GM18858 (cell line): ENCODE results near the gene AIPL1.

Experiments used
- ATAC-seq: cut with Tn5 transposase; IDR thresholded peaks from one replicate; pipeline ENCODE4 v1.9.1; 2021; ENCODE audit not compliant: unreplicated experiment

Gene AIPL1

DNA sequence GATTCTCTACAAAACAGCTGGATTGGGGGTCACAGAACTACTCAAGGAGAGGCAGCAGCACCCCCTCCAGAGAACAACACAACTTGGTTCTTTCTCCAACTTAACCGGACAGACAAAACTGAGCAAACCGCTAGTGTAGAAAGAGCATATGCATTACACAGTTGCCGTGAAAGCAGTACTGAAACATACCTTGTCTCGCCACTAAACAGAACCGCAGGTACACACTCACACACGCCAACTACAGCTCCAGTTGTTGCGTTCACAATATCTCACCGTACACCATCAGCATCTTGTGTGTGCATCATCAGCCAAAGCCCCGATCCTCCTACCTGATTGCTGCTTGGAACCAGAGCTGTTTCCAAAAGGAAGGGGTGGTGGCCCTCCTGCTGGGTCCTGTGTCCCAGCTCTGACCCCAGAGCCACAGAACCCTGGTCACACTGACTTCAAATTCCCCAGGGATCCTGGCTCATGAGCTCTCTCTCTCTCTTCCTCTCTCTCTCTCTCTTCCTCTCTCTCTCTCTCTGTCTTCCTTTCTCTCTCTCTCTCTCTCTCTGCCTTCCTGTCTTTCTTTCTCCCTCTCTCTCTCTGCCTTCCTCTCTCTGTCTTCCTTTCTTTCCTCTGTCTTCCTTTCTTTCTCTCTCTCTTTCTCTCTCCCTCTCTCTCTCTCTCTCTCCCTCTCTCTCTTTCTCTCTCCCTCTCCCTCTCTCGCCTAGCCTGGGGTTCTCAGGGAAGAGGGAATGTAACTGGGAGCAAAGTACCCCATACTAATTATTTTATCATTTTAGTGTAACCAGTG is 17.7 kb upstream of the AIPL1 start:
- no peak for ATAC-seq

DNA sequence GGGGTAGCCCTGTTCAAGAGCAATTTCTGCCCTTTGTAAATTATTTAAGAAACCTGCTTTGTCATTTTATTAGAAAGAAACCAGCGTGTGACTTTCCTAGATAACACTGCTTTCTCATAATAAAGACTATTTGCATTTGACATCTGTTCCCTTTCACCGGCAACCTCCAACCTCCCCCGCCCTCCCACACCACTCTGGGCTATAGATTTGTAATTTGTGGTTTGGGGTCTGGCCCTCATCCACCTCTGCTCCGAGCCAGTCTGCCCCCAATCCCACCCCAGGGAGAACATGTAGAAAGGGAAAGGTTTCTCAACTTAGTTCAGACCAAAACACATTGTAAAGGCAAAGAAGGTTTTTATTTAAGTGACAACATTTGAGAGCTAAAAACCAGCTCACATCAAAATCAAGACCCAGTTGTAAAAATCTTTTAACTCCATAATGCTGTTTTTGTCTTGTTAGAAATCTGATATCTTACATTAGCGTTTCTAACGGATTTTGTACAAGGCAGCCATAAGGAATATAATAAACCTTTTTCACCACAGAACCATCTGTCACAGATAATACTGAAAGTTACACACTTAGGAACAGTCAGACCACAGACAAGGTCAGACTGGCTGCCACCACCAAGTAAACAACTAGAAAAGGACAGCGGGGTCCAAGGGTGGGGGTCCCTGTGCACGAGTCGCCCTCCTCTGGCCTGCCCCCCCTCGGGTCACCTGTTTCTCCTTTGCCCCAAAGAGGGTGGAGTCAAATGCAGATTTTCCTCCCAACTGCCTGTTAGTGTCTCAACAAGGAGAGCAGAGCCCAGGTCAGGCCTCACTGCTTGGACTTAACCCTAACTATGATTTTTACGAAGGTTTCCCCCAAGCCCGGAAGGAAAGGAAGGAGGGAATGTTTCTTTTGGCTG is 16.3 kb upstream of the AIPL1 start:
- no peak for ATAC-seq

DNA sequence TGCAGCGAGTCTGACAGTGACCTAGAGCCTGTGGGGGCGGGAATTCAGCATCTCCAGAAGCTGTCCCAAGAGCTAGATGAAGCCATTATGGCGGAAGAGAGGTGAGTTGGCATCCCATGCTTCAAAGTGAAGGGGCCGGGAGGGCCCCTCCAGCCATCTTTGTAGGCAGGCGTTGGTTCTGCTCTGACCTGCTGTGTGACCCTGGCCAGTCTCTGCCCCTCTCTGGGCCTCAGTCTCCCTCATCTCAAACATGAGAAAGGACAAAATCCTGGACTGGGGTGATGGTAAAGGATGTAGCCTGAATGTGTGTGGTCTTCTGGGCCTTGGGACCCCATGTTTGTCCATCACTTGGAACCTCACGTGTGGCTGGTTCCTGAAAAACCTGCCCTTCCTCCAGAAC is 14.4 kb upstream of the AIPL1 start:
- ATAC-seq, result no peak

DNA sequence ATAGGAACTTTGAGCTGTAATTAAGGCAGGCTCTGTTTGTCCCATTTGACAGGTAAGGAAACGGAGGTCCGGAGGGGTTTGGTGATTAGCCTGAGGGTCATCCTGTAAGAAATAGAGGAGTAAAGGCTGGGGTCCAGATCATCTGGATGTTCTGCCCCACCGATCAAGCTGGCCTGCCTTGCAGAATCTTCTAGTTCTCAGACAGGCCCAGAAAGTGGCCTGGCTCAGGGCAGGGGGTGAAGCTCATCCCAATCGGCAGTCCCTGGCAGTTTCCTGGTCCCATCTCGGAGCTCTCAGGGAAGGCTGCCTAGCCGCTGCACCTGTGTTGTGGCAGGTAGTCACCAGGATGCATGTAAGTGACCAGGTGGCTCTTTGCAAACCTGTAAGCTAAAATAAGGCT is 13.6 kb upstream of the AIPL1 start:
- ATAC-seq, result no peak

DNA sequence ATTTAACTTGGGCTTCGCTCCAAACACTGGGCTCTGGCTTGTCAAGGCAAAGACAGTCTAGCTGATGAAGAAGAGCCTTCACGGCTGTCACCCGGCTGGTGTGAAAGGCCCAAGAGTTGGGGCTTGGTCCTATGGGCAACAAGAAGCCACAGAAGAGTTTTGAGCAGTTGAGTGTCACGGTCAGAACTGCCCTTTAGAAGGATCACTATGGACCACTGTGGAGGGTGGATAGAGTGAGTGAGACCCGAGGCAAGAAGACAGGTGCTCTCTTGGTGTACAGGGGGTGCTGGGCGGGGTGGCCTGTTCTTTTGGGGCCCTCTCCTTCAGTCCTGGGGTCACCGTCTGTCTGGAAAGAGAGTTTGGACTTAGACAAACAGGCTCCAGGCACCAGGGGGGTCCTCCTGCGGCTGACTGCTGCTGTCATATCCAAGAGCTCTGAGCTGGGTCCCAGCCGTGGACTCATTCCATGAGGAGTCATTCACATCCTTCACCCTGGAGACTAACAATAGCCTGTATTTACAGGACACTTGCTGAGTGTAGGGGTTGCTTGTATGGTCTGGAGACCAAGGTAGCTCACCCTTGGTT is 11.7 kb upstream of the AIPL1 start:
- no peak for ATAC-seq

DNA sequence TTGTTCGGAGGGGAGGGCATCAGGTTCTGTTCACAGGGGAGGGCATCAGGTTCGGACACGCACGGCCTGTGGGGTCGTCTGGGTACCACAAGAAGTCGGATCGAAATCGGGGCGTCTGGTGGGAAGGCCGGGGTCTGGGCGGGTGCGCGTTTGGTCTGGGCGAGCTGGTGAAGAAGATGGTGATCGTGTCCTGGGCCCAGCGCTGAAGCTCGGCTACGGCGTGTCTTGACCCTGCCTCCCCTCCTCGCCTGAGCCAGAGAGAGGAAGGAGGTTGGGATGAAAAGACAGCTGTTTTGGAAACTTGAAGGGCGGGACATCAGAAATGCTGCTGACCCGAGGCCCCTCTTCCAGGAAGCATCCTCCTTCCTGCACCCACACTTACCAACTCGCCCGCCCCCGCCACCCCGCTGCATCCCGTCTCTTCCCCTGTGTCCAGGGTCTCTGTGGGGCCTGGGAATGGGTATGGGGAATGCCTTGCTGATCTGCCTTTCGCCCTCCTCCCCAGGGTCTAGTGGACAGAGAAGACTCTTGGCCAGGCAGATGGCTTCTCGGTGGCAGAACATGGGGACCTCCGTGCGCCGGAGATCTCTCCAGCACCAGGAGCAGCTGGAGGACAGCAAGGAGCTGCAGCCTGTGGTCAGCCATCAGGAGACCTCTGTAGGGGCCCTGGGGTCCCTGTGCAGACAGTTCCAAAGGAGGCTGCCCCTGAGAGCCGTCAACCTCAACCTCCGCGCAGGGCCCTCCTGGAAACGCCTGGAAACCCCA is 9.8 kb upstream of the AIPL1 start:
- no peak for ATAC-seq

DNA sequence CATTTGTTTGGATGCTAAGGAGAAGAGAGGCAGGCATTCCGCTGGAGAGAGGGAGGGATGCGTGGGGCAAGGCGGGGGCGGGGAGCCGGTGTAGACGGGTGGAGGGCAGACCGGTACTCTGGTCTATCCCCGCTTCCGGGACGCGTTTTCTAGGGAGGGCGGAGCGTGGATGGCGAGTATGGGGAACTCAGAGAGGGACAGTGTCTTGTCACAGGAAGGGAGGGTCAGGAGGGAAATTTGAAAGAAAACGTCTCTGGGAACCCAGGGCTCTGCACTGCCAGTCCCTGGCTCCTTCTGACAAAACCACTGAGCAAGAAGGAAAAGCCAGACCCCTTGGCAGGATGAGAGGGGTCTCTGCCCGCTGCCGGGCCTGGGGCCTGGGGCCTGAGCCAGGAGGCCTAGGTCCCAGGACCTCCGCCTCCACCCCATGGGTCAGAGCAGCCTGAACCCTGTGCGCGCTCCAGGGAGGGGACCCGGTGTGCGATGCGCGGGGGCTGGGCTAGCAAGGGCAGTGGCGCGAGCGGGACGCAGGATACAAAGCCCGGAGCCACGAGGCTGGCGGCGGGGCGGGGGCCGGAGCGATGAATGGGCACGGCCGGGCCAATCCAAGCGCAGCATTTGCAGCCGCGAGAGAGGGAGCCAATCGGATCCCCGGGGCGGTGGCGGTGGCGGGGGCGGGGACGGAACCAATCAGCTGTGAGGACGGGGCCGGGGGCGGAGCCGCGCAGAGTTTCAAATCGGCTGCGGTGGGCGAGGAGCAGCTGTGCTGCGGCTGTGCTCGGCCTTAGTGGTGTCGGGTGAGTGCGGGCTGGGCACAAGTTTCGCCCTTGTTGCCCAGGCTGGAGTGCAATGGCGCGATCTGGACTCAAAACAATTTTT is 9.0 kb upstream of the AIPL1 start, which contains the start of gene PIMREG:
TSS of gene PIMREG (plus strand) at position 764 of the 879 bp plus-strand sequence. CDS start 656 bp downstream, outside the sequence.
- peak; percentile 52 for ATAC-seq

DNA sequence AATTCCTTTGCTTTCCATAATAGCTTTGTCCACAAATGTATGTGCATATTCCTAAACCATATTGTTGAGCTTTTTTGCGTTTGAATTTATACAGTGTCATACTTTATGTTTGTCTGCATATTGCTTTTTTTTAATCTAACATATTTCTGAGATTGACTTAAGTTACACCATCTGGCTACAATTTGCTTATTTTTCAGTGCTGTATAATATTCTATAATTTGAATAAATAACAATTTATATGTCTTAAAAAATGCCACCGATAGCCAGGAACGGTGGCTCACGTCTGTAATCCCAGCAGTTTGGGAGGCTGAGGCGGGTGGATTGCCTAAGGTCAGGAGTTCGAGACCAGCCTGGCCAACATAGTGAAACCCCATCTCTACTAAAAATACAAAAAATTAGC is 7.9 kb upstream of the AIPL1 start:
- ATAC-seq, result no peak

DNA sequence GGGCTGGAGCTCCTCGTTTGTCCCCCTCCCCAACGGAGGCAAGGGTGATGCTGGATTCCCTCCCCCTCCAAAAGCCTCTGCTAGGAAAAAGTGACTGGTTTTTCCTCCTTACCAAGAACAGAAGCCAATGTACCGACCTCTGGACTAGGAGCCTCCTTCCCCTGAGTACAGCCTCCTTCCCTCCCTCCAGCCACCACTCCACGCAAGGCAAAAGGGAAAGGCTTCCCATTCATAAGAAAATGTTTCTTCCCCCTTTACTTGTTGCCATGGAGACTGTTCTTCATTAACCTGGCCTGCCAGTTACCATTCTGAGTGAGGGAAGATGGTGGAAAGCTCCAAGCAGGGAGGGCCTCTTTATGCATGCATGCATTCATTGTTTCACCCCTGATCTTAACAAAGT is 5.0 kb upstream of the AIPL1 start:
- ATAC-seq, result no peak

DNA sequence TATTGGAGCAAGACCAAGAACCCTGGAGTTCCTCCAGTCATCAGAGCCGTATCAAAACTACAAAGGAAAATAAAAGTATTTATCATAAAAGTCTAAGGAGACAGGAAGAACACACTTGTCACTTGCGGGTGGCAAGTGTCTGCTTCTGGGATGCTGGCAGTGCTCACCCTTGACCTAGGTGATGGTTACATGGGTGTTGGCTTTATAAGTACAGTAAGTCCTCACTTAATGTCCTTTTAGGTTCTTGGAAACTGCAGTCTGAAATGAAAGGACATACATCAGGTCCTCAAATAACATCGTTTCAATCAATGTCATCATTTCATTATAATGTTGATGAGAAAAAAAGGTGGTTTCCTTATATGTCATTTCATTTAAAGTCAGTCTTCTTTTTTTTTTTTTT is 3.0 kb upstream of the AIPL1 start:
- no peak for ATAC-seq

DNA sequence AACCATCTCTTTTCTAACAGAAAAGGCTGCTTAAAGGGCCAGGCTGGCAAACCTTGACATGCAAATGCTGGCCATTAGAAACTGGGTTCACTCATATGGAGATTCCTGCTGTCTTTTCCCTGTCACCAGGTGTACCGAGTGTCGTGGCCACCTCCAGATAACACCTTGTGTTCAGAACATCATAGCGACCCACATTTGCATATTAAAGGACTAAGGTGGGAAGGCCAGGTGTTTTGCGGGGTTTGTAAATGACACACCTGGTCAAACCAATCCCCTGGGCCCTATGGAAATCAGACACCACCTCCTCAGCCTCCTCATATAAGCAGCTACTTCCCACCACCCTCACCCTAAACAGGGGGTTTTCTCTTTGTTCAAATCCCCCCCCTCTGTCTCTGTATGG is 2.5 kb upstream of the AIPL1 start:
- no peak for ATAC-seq

DNA sequence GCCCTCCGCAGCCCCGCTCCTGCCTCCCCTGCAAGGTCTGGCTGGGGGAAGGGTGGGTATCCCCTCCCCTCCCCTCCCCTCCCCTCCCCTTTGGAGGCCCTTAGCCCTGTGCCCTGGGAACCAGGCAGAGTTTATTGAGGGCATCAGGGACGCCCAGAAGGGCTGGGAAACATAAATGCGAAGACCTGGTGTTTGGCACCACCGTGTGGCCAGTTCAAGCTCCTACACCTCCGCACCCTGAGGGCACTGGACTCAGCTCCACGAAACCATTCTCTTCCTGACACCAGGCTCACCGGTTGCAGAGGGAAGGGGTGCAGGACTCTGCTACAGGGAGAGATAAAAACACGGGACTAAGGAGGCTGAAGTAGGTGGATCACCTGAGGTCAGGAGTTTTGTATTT is 1.0 kb upstream of the AIPL1 start:
- no peak for ATAC-seq

DNA sequence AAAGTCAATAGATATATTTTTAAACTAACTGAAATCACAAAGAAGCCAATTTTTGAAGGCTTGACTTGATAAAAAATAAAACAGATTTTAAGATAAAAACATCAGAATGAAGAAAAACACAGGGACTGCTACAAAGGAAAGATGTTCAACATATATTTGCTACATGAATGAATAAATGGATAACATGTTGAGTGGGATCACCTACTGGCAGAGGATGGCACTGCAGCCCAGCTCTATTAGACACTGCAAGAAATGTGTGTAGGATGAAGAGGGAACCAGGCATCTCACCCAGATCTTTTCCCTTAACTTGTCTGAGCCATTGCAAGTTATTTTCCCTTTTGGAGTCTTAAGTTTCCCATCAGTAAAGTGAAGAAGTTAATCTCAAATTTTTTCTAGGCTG is 4.2 kb downstream of the AIPL1 start:
- no peak for ATAC-seq

DNA sequence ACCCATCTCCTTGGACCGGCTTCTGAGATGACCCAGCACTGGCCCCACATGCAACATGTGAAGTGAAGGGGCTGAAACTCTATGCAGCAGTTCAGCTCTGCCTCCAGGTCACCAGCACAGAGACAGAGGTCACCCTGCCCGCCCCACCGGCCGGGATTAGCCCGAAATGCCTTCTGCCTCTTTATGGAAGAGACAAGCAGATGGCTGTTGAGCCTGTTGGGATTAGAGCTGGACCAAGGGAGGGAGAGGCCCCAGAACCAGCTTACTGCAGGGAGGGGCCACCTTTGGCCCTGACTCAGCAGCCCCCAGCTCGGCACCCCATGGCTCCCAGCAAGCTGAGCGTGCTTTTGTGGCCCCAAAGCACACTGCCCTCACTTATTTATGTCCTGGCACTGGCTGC is 5.7 kb downstream of the AIPL1 start:
- ATAC-seq, result no peak

DNA sequence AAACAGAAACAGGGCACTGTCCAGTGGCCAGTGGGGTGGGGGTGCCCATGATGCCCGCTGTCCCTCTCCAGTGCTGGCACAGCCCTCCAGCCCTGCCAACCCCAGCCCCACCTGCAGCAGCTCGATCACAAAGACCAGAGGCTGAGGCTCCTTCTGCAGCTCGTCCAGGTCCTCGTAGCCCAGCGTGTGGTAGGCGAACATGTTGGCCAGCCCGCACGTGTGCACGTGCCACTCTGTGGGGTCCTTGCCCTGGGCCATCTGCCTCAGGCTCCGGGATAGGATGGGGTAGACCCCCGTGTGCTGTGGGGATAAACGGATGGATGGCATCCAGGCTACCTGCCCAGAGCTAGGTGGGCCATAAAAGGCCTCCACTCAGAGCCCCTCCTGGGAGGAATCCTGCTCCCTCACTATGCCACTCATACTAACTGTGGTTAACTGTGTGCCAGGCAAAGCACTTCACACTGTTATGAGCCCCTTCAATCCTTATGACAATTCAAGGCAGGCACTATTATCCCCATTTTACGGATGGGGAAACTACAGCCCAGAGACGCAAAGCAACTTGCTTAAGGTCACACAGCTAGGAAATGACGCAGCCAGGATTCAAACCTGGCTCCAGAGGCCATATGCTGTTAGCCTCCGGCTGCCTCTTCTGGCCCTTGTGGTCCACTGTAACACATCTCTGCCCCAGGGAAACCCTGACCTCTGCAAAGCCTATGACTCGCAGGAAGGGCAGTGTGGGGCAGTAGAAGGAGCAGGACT is 6.5 kb downstream of the AIPL1 start:
- ATAC-seq, result no peak

DNA sequence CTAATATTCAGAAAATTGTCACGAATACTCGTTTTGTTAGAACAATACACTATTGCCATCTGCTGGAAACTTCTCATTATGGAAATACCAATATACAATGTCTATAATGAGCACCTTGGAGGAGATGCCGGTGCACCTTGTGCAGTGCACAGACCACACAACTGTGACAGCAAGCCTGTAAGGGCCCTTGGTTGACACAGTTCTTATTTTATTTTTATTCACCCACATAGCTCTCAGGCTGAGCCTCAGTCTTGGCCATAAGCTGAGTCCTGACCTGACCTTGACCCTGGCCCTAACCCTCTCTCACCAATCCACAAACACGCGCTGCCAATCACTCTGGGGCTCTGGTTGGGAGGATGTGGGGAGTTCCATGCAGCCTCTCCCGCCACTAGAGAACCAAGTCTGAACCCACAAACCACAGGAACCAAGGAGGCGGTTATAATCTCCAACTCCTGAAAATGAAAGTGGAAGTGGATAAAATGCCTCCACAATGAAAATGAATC is 7.6 kb downstream of the AIPL1 start:
- no peak for ATAC-seq

DNA sequence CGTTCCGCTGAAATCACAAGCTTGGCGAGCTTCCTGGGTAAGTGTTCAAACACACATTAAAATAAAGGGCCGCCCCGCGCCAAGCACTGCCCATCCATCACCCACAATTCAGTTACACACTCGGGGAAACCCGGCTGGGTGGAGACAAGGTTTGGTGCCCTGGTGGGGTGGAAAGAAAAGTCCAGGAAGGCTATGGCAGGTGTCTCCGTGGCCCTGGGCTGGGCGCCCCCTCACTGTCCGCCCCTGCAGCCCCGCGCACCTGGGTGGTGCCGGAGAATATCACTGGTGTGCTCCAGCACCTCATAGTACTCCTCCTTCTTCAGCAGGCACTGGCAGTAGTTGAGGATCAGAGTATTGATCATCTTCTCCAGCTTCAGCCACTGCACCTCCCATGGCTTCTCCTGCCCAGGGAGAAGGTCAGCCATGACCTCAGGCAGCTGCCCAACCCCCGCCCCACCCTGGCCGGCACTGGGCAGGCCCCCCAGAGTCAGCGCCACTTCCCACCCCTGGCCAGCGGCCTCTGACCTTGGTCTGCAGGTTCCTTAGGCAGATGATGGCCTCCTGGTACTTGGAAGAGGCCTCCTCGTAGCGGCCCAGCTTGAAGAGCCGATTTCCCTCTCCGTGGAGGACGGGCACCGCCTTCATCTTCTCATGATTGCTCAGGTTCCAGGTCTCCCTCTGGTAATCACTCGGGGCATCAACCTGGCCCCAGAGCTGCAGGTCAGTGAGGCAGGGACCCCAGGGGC is 8.4 kb downstream of the AIPL1 start:
- ATAC-seq, result no peak

DNA sequence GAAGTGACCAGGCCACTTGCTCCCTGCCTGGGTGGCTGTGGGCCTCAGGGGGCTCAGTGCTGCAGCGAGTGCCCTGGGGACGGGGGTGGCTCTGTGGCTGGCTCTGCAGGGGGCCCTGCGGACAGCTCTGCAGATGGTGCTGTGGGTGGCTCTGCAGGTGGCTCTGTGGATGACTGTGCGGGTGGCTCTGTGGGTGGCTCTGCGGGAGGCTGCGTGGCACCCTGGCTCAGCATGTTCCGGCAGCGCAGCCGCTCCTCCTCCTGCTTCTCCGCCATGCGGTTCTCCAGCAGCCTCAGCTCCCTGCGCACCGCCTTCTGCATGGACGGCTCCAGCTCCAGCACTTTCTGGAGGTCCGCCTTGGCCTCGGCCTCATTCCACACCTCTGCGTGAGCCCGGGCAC is 9.5 kb downstream of the AIPL1 start:
- no peak for ATAC-seq
